Ovary (tissue), 3 donors: Measurements from ENCODE around the gene GRHPR.

Experiments
- POLR2A ChIP-seq: fragments of 450-650 bp; IDR thresholded peaks from one replicate; pipeline ENCODE4 v1.6.1; 2017; ENCODE audit warnings: antibody characterized with exemption, mild to moderate bottlenecking, moderate library complexity
- TF ChIP-seq, protein P1 (sequence below), 3 donors: fragments of 450-650 bp in 2 of 3; fragments of 200-600 bp in 1 of 3; IDR thresholded peaks; one replicate each; pipeline versions ENCODE4 v1.5.1 to v1.8.0; 2016 to 2022; ENCODE audit warnings: antibody characterized with exemption in 3 of 3, mild to moderate bottlenecking in 1 of 3
- donor health status: DM: no; HTN: no; CAD: no.

DNA sequence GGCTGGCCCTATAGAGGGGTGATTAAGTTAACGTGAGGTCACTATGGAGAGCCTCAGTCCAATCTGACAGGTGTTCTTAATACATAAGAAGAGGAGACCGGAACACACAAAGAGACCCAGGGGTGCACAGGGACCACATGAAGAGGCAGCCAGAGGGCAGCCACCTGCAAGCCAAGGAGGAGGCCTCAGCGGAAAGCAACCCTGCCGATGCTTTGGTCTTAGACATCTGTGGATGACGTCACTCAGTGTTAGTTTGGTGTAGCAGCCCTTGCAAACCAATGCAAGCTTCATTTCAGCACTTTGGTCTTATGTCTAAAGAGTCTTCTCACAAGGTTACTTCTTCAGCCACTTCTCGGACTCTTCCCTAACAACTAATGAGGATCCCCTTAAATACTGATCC is 47.6 kb upstream of the GRHPR start:
- TF ChIP-seq, protein P1, sequence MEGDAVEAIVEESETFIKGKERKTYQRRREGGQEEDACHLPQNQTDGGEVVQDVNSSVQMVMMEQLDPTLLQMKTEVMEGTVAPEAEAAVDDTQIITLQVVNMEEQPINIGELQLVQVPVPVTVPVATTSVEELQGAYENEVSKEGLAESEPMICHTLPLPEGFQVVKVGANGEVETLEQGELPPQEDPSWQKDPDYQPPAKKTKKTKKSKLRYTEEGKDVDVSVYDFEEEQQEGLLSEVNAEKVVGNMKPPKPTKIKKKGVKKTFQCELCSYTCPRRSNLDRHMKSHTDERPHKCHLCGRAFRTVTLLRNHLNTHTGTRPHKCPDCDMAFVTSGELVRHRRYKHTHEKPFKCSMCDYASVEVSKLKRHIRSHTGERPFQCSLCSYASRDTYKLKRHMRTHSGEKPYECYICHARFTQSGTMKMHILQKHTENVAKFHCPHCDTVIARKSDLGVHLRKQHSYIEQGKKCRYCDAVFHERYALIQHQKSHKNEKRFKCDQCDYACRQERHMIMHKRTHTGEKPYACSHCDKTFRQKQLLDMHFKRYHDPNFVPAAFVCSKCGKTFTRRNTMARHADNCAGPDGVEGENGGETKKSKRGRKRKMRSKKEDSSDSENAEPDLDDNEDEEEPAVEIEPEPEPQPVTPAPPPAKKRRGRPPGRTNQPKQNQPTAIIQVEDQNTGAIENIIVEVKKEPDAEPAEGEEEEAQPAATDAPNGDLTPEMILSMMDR (IDR thresholded peaks at IDR 0.05) = no peak
- no peak for TF ChIP-seq POLR2A
